Activated CD8-positive, alpha-beta memory T cell treated with anti-CD3 and anti-CD28 coated beads for 1 hour (primary cell): Measurements from ENCODE around the gene NFKBIE.

Experiments
- DNase-seq, 2 donors: peaks; one replicate each; pipeline ENCODE4 v3.0.0-alpha.2; 2020; ENCODE audit warnings: low read depth in 1 of 2; ENCODE audit errors: extremely low read depth in 1 of 2

NFKBIE gene

GRCh38 chr6:44297063-44298038 lies 32.0 kb upstream of the NFKBIE start:
- peak in 1 of 2 donors; percentile 33 for DNase-seq

- no peak for DNase-seq
Measured at GRCh38 chr6:44294832-44295791, 29.8 kb upstream of the NFKBIE start.

DNA sequence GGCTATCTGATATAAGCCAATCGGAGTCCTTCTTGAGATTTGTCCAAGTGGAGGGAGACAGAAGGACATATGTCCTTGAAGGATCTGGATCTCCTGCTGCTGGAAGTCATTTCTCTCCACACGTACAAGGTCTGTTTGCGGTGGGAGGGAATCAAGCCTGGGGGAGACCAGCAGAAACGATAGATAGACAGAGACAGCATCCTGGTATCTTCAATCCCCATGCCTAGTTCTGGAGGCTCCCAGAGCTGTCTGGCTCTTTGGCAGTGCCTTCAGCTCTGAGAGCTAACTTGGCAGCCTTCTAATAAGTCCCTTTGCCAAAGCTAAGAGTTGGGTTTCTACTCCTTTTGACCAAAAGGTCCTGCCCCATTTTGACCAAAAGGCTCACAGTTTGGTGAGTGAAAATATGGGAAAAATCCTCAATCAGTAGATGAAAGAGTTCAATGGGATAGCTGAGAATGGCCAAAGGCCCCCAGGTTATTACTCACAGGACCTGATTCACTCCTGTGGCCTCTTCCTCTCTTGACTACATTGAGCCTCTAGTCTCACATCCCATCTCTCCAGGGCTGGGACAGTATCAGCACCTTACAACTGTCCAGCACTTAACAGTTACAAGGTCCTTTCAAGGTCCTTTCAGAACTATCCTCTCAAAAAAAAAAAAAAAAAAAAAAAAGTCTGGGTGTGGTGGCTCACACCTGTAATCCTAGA lies 27.5 kb upstream of the NFKBIE start:
- DNase-seq: no peak

- no peak for DNase-seq
Measured at GRCh38 chr6:44291841-44292240, 26.5 kb upstream of the NFKBIE start.

DNA sequence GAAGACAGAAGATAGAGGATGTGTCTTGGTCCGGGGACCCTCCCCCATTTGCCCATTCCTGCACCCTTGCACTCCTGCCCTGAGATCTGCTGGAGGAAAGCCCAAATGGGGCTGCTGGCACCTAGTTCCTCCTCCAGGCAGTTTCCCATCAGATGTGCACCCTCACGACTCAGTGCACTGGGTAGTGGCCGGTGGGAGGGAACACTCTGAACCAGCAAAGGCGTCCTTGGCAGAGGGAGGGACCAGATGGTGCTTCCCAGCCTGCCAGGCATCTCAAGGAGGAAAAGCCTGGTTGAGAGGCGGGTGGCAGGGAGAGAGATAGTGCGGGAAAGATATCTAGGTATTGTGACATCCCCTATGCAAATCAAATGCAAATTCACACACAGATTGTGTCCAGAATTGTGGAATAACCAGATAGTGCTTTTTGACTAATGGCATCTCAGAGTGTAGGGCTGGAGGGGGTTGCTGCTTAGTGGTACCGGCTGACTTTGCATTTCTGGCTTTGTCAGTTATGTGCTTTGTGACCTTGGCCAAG lies 24.4 kb upstream of the NFKBIE start:
- no peak for DNase-seq

- no peak for DNase-seq
Measured at GRCh38 chr6:44286747-44287146, 21.4 kb upstream of the NFKBIE start.

DNA sequence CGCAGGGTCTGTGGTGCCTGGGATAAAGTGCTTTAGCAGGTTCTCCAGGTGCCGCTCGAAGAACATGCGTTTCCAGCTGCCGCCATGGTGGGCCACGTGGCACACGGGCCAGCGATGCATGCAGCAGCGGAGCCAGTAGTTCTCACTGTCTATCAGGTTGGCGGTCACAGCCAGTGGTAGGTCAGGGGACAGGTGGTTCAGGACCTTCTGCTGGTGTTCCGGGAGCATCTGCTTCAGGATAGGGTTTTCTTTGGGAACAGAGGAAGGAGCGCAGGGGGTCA lies 20.9 kb upstream of the NFKBIE start:
- no peak for DNase-seq

DNA sequence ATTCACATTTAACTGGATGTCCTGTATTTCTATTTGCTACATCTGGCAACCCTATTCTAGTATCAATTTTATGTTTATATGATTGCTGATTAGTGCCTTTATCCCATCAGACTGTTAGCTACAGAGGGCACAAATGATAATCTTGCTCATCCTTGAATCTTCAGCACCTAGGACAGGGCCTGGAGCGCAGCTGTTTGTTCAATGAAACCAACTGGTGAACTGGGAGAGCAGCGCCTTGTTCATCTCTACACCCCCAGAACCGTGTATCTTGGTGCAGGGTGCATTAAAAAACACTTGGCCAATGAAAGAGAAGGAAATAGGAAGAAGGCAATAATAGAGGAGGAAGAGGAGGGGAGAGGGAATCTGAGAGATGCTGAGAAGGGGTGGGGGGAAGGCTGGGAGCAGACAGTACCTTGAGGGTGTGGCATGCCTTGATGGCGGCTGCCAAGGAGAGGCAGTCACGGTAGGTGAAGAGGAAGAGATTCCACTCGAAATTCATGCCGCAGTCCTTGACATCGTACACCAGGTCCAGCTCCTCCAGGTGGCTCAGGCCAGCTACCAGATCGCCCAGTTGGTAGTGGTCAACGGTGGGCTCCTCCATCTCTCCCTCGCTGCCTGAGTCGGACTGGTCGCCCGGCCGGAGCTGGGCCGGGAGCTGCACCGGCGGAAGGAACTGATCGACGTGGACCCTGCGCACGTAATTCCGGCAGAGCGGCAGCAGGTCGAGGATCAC lies 20.4 kb upstream of the NFKBIE start:
- DNase-seq: no peak

- DNase-seq: no peak
Measured at GRCh38 chr6:44284867-44285266, 19.5 kb upstream of the NFKBIE start.

GRCh38 chr6:44284121-44284520 lies 18.8 kb upstream of the NFKBIE start:
- no peak for DNase-seq

DNA sequence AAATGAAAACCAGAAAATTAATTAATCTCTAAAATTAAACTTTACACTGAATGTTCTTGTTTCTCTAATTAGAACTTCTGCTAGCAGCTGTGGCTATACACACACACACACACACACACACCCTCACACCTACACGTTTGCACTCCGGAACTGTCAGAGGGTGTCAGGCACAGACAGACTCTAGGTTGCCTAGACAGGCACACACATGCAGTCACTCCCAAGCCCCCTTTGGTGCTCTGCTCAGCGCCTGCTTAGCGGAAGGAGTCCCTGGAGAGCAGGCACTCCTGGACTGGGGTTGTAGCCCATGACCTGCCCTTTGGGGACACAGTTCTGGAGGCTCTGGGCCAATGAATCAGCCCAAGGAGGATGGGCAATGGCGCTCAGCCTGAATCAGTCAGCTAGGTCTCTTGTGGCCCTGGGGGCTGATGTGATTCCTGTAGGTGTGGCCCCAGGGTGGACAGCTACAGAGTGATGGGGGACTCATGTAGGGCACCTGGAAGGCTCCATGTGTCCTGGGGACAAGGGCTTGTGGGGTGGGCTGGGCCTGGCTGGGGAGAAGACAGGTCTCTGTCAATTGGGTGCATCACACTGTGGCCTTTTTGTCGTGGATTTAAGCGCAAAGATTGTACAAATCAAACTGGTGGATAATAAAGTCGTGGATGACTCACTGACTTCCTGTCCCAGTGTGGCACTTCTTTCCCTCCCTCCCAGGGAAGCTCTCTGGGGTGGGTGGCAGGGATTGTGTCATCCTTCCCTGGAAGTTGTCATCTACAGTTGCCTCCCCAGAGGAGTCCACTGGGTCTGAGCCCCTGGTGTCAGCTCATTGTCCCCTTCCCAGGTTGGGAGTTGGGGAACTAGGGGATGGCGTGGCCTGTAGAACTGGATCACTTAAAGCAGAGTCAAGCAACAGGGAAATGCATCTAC lies 13.7 kb upstream of the NFKBIE start:
- no peak for DNase-seq

DNA sequence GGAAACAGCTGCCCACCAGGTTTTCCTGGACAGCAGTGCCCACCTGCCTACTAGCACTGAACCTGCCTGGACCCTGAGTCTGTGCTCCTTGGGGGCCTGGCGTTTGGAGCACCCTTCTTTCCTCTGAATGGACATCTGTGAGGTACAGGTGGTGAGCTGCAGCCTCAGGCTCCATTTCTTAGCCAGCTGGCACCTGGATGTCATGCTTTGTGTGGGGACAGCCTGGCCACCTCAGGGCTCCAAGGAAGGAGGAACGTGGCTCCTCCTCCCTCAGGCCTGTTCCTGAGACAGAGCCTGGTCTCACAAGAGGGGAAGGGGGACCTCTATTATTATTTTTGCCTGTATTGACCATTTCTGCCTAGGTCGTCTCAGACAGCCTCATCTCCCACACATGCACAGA lies 13.0 kb upstream of the NFKBIE start:
- DNase-seq: no peak

DNA sequence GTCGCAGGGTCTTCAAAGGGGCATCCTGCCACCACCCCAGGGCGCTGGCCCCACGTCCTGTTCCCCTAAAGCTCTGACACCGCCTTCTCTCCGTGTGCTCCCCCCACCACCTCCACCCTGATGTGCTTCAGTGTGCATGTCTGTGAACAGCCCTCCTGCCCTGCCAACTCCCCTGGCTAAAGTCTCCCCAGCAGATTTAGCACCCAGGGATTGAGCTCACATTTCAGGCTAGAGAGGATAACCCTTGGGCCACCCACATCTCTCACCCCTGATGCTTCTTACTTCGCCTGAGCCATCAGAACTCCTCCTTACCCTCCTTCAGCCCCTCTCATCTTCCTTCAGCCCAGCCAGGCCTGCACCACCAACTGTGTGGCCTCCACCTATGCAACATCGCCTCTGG lies 12.4 kb upstream of the NFKBIE start:
- no peak for DNase-seq

GRCh38 chr6:44276667-44277640 lies 11.6 kb upstream of the NFKBIE start:
- DNase-seq: no peak

GRCh38 chr6:44275749-44276648 lies 10.6 kb upstream of the NFKBIE start:
- no peak for DNase-seq

GRCh38 chr6:44275271-44275748 lies 10.0 kb upstream of the NFKBIE start:
- no peak for DNase-seq

DNA sequence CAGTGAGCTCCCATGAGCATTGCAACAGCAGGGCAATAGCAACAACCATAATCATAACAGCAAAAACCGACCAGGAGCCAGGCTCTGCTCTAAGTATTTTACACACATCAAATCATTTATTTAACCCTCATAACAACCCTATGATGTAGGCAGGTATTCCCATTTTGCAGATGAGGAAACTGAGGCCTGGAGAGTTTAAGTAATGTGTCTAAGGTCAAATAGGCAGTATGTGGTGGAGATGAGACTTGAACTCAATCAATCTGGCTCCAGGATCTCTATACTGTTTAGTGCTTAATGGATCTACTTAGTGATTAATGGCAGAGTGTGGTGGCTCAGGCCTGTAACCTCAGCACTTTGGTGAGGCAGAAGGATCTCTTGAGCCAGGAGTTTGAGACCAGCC lies 8.3 kb upstream of the NFKBIE start:
- no peak for DNase-seq
